ENCODE results near the gene RPH3AL. TPM values are rescaled to one million over a fixed set of nuclear protein-coding genes. Genes with fewer than 3 reads are reported as not detected.
"Not testable (repeated sequence)": the region's sequence is repeated elsewhere in the genome, so short reads cannot be mapped to it uniquely, and the experiment has no call there.

RPH3AL gene
- total and polyA plus RNA-seq, 2 of the 8 experiments (the other 6 are each of a cell fraction or from before 2014, with no cell fraction given), result 5.6 to 5.8 TPM

GRCh38 chr17:201736-202135 is 150.9 kb downstream of the RPH3AL start:
- H4K5ac ChIP-seq (ENCODE audit: insufficient read length, low read depth, low read length); H3K4me3 ChIP-seq (ENCODE audit: extremely low read depth in 1 of 4, insufficient read depth in 2 of 4, low read depth in 3 of 4, low read length in 4 of 4); H4K91ac ChIP-seq (replicated peaks; ENCODE audit: insufficient read length, low read length); H3K79me2 ChIP-seq (ENCODE audit: control insufficient read depth in 1 of 2, insufficient read depth in 2 of 2, low read length in 2 of 2); H3K36me3 ChIP-seq (ENCODE audit: control insufficient read depth in 2 of 4, insufficient read depth in 4 of 4, low read length in 3 of 4); H3K56ac ChIP-seq (replicated peaks; ENCODE audit: insufficient read length, low read depth, low read length); H3K23ac ChIP-seq (ENCODE audit: insufficient read length); DNase-seq (ENCODE audit: low read depth in 1 of 2, low spot score in 2 of 2); H3K4me2 ChIP-seq (ENCODE audit: insufficient read depth in 1 of 2, low read depth in 2 of 2, low read length in 2 of 2); H4K20me1 ChIP-seq (replicated peaks in 1 of 2; ENCODE audit: control insufficient read depth in 1 of 2, insufficient read depth in 2 of 2, low read length in 2 of 2); H2BK20ac ChIP-seq (ENCODE audit: low read length); H4K8ac ChIP-seq (ENCODE audit: extremely low read depth, insufficient read depth, low read length); H3K18ac ChIP-seq (ENCODE audit: extremely low read depth, low read length); H2AK5ac ChIP-seq (ENCODE audit: low read depth, low read length); H3K14ac ChIP-seq (ENCODE audit: insufficient read length); H3K9me3 ChIP-seq (ENCODE audit: insufficient read depth in 2 of 2, low read depth in 1 of 2, low read length in 1 of 2); H3K27ac ChIP-seq (ENCODE audit: low read depth, low read length); FAIRE-seq; H2BK12ac ChIP-seq (ENCODE audit: low read depth, low read length); H2AFZ ChIP-seq (ENCODE audit: low read length); H3K79me1 ChIP-seq (ENCODE audit: low read depth, low read length); H3K4ac ChIP-seq (replicated peaks; ENCODE audit: insufficient read length, low read depth, low read length); H2BK15ac ChIP-seq (ENCODE audit: low read length); H3K27me3 ChIP-seq (replicated peaks in 1 of 4; ENCODE audit: control insufficient read depth in 3 of 4, extremely low read depth in 1 of 4, insufficient read depth in 3 of 4, low read length in 3 of 4); H2BK120ac ChIP-seq (replicated peaks; ENCODE audit: low read depth, low read length); H2BK5ac ChIP-seq (ENCODE audit: low read depth, low read length); H3K9ac ChIP-seq (replicated peaks in 1 of 4; ENCODE audit: extremely low read depth in 1 of 4, low read depth in 3 of 4, low read length in 3 of 4); H3K23me2 ChIP-seq (ENCODE audit: low read depth, low read length): not testable (repeated sequence)
- WGBS, 2 experiments (ENCODE audit: extremely low coverage in 1 of 2, insufficient coverage in 1 of 2, insufficient read length in 1 of 2, insufficient replicate concordance in 2 of 2, low coverage in 1 of 2, low lambda C conversion rate in 2 of 2, missing lambda C conversion rate in 1 of 2), result 87% methylated on average over 12 of the region's 13 CpGs; no CpG with 5 or more reads in 1 of the 2 experiments
- CTCF ChIA-PET (ENCODE audit: partially characterized antibody), result interaction anchor here (1.4 to 2.2 kb wide), 3 partner anchors 8 to 52 kb away, joined by 3 to 5 read pairs (median 5); no protein-coding TSS in a partner anchor
- POLR2A ChIA-PET (ENCODE audit: partially characterized antibody), result interaction anchor here (0.6 kb wide), 1 partner anchor 543 kb away, joined by 3 read pairs; no protein-coding TSS in a partner anchor
- peaks cover 0 to 13% (median 4%) of the 10 kb centered on the region in 4 experiments; a peak in 5 of 7 replicates for H3K4me1 ChIP-seq (replicated peaks in 1 of 4; ENCODE audit: control insufficient read depth in 3 of 4, insufficient read depth in 4 of 4, low read length in 3 of 4)

- H3K23me2 ChIP-seq (ENCODE audit: low read depth, low read length); H3K79me2 ChIP-seq (ENCODE audit: control insufficient read depth in 1 of 2, insufficient read depth in 2 of 2, low read length in 2 of 2); H3K27ac ChIP-seq (ENCODE audit: low read depth, low read length); H3K36me3 ChIP-seq (ENCODE audit: control insufficient read depth in 2 of 4, insufficient read depth in 4 of 4, low read length in 3 of 4); H4K5ac ChIP-seq (ENCODE audit: insufficient read length, low read depth, low read length); POLR2A ChIA-PET (ENCODE audit: partially characterized antibody); H2AFZ ChIP-seq (ENCODE audit: low read length); H3K18ac ChIP-seq (ENCODE audit: extremely low read depth, low read length); H3K27me3 ChIP-seq (replicated peaks in 1 of 4; ENCODE audit: control insufficient read depth in 3 of 4, extremely low read depth in 1 of 4, insufficient read depth in 3 of 4, low read length in 3 of 4); H3K56ac ChIP-seq (replicated peaks; ENCODE audit: insufficient read length, low read depth, low read length); DNase-seq (ENCODE audit: low read depth in 1 of 2, low spot score in 2 of 2); H2AK5ac ChIP-seq (ENCODE audit: low read depth, low read length); H3K4ac ChIP-seq (replicated peaks; ENCODE audit: insufficient read length, low read depth, low read length); FAIRE-seq; H3K9me3 ChIP-seq (ENCODE audit: insufficient read depth in 2 of 2, low read depth in 1 of 2, low read length in 1 of 2); H3K4me2 ChIP-seq (ENCODE audit: insufficient read depth in 1 of 2, low read depth in 2 of 2, low read length in 2 of 2); H3K4me3 ChIP-seq (ENCODE audit: extremely low read depth in 1 of 4, insufficient read depth in 2 of 4, low read depth in 3 of 4, low read length in 4 of 4); H4K20me1 ChIP-seq (replicated peaks in 1 of 2; ENCODE audit: control insufficient read depth in 1 of 2, insufficient read depth in 2 of 2, low read length in 2 of 2); H3K79me1 ChIP-seq (ENCODE audit: low read depth, low read length); H3K9ac ChIP-seq (replicated peaks in 1 of 4; ENCODE audit: extremely low read depth in 1 of 4, low read depth in 3 of 4, low read length in 3 of 4); H2BK5ac ChIP-seq (ENCODE audit: low read depth, low read length); H4K8ac ChIP-seq (ENCODE audit: extremely low read depth, insufficient read depth, low read length); H2BK15ac ChIP-seq (ENCODE audit: low read length); H2BK20ac ChIP-seq (ENCODE audit: low read length); H3K23ac ChIP-seq (ENCODE audit: insufficient read length); H4K91ac ChIP-seq (replicated peaks; ENCODE audit: insufficient read length, low read length); H2BK120ac ChIP-seq (replicated peaks; ENCODE audit: low read depth, low read length): not testable (repeated sequence)
- WGBS, 2 experiments (ENCODE audit: extremely low coverage in 1 of 2, insufficient coverage in 1 of 2, insufficient read length in 1 of 2, insufficient replicate concordance in 2 of 2, low coverage in 1 of 2, low lambda C conversion rate in 2 of 2, missing lambda C conversion rate in 1 of 2), result 94% methylated on average over 5 of the region's 16 CpGs; no CpG with 5 or more reads in 1 of the 2 experiments
- peak overlapping the region; percentile 35 for H3K14ac ChIP-seq (ENCODE audit: insufficient read length)
- CTCF ChIA-PET (ENCODE audit: partially characterized antibody), result interaction anchor here (0.7 to 2.2 kb wide), 3 partner anchors 8 to 107 kb away, joined by 3 to 5 read pairs (median 5); no protein-coding TSS in a partner anchor
- H3K4me1 ChIP-seq (replicated peaks in 1 of 4; ENCODE audit: control insufficient read depth in 3 of 4, insufficient read depth in 4 of 4, low read length in 3 of 4), result peaks cover 0 to 16% (median 4%) of the 10 kb centered on the region in 4 experiments; a peak in 5 of 7 replicates
- 0 out of 2 replicates have a peak overlapping the region, but pooled peaks have one; percentile 14 for H2BK12ac ChIP-seq (ENCODE audit: low read depth, low read length)
Observed at GRCh38 chr17:201257-201656, 151.3 kb downstream of the RPH3AL start.

Measured in H1 (cell line).